GM21529 (cell line): ENCODE results near the gene HIVEP1.
"Not testable (repeated sequence)": the region's sequence is repeated elsewhere in the genome, so short reads cannot be mapped to it uniquely, and the experiment has no call there.

ENCODE experiments used
- ATAC-seq: cut with Tn5 transposase; IDR thresholded peaks from one replicate; pipeline ENCODE4 v1.9.1; 2021; ENCODE audit not compliant: unreplicated experiment

Gene HIVEP1

GRCh38 chr6:12176782-12177181, 164.7 kb downstream of the HIVEP1 start:
- not testable (repeated sequence) for ATAC-seq

- ATAC-seq = no peak
These were observed 166.4 kb downstream of the HIVEP1 start for GRCh38 chr6:12178521-12178920.

DNA sequence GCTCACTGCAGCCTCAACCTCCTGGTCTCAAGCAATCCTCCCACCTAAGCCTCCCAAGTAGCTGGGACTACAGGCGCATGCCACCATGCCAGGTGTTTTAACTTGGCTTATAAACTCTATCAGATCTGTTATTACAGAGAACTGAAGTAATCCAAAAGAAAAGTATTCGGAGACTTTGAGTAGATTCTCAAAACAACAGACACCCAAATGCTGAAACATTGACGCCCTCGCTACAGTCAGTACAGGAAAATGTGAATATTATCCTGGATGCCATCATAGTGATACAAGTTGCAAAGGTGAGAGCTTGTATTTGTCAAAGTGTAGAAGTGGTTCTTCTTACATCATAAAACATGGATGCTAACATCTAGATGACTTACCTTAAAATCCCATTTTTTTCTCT, 169.4 kb downstream of the HIVEP1 start:
- no peak for ATAC-seq

GRCh38 chr6:12182676-12183075, 170.6 kb downstream of the HIVEP1 start:
- no peak for ATAC-seq

GRCh38 chr6:12185081-12185673, 173.1 kb downstream of the HIVEP1 start:
- ATAC-seq = no peak

- ATAC-seq = no peak
These were observed 174.4 kb downstream of the HIVEP1 start for GRCh38 chr6:12186528-12186927.

DNA sequence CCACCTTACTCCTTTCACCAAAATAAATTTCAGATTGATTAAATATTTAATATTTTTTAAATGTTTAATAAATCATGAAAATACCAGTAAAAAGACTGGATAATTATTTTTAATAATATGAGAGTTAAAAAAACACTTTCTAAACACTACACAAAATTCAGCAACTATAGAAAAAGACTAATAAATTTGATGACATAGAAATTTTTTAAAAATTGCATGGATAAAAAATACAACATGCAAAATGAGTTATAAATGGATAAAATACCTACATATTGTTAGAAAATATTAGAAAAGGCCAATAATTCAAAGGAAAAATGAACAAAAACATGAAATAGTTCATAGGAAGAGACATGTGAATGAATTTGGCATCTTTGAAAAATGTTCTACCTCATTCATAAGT, 177.0 kb downstream of the HIVEP1 start:
- ATAC-seq = no peak

GRCh38 chr6:12189661-12190060, 177.5 kb downstream of the HIVEP1 start:
- no peak for ATAC-seq

DNA sequence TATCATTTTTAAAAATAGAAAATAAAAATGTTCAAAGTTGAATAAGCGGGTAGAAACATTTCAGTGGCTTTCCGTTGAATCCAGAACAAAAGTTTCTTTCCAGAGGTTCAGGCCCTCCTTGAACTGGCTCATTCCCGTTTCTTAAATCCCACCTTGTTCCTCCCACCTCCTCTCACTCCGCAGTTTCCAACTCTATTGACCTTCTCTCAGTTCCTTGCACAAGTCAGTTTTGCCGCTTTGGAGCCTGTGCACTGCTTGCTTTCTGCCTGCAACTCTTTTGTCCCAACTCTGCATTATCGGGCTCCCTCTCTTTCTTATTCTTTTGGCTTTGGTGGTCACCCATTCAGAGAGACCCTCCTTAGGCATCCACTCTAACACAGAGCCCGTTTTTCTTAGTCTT, 178.1 kb downstream of the HIVEP1 start:
- ATAC-seq = no peak

DNA sequence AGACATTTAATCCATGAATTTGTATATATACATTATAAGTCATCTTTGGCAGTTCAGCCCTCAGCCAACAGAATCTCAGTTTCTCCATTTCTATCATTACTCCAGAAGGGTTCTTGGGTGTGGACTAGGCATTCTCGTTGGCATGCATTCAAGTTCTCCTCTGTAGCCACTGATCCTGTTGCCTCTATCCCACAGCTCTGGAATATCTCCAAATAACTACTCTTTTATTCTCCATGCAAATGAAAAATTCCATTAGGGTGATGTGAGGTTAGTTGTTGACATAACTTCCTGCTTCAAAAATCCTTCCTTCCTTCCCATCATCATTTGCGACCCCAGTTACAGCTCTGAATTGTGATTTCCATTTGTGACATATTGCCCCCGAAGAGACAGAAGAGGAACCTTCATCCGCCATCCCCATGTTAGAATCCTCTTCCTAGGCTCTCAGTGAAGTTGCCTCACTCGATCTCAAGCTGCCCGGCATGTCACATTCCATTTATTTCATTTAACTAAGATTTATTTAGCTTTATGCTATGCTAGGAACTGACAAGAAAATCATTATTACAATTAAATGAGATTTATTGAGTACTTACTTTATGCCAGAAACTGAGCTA, 184.3 kb downstream of the HIVEP1 start:
- no peak for ATAC-seq

DNA sequence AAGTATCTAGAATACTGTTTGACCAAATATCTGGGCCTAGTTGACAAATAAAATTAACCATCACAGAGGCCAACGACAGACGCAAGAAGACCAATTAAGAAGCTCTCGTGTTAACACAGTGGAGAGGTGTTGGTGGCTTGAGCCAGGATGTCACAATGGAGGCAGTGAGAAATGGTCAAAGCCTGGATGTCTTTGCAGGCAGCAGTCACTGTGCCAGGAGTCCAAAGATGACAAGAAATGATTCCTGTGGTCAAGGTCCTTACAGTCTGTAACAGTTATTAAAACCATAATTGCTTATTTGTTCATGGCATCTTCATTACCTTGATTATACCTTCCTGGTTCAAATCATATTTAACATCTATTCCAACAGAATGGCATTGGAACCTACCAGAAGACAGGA, 186.7 kb downstream of the HIVEP1 start:
- ATAC-seq = no peak

- no peak for ATAC-seq
These were observed 188.0 kb downstream of the HIVEP1 start for GRCh38 chr6:12200015-12200564.

GRCh38 chr6:12200761-12201160, 188.6 kb downstream of the HIVEP1 start:
- ATAC-seq = no peak

DNA sequence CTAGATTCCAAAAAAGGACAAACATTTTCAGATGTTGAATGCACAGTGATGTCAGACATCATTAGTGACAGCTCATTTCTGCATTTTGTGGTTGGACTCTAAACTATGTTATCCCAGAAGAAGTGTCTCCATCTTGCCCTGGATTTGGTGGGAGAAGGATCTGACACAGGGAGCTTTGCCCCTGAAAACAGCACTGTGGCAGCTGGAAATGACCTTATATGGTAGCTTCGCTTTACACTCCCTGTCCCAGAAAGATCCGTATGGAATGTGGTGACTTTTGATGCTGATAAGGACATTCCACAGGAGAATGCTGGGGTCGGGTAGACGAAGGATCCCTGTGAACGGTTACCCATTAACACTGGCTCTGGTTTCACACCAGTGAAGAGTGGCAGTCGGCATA, 190.9 kb downstream of the HIVEP1 start:
- ATAC-seq = no peak

- ATAC-seq = no peak
These were observed 196.1 kb downstream of the HIVEP1 start for GRCh38 chr6:12208190-12208589.

GRCh38 chr6:12208673-12209072, 196.6 kb downstream of the HIVEP1 start:
- no peak for ATAC-seq
